Ramos (cell line): Measurements from ENCODE around the gene CD48.
"Not testable (repeated sequence)": the region's sequence is repeated elsewhere in the genome, so short reads cannot be mapped to it uniquely, and the experiment has no call there.

ENCODE experiments used
- in situ Hi-C: fragments of 300-500 bp; cut with MboI; formaldehyde crosslinking; loops from one replicate; pipeline ENCODE4 v1.14.3; 2022; ENCODE audit warnings: low sequenced_read_pairs; ENCODE audit not compliant: unreplicated experiment

Gene CD48

GRCh38 chr1:160717306-160717705, 5.7 kb upstream of the CD48 start:
- in situ Hi-C loops, result no loop called here

- in situ Hi-C loops, result no loop called here
Measured at GRCh38 chr1:160716013-160716412, 4.4 kb upstream of the CD48 start.

- in situ Hi-C loops, result not testable (repeated sequence)
Measured at GRCh38 chr1:160714034-160714648, 2.5 kb upstream of the CD48 start.

DNA sequence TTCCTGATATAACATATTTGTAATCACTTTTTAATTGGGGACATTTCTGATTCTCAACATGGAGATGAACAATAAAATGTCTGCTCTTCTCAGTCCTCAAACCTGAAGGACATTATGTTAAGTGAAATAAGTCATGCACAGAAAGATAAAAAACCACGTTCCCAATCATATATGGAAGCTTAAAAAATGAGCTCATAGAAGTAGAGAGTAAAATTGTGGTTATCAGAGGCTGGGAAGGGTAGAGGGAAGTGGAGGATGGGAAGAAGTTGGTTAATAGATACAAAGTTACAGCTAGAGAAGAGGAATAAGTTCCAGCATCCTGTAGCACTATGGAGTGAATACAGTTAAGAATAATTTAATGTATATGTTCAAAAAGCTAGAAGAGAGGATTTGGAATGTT, 1.5 kb upstream of the CD48 start:
- in situ Hi-C loops, result no loop called here

GRCh38 chr1:160712525-160713080, 981 bp upstream of the CD48 start:
- in situ Hi-C loops, result not testable (repeated sequence)

- in situ Hi-C loops, result no loop called here
Measured at GRCh38 chr1:160711276-160711601, 383 bp downstream of the CD48 start.

DNA sequence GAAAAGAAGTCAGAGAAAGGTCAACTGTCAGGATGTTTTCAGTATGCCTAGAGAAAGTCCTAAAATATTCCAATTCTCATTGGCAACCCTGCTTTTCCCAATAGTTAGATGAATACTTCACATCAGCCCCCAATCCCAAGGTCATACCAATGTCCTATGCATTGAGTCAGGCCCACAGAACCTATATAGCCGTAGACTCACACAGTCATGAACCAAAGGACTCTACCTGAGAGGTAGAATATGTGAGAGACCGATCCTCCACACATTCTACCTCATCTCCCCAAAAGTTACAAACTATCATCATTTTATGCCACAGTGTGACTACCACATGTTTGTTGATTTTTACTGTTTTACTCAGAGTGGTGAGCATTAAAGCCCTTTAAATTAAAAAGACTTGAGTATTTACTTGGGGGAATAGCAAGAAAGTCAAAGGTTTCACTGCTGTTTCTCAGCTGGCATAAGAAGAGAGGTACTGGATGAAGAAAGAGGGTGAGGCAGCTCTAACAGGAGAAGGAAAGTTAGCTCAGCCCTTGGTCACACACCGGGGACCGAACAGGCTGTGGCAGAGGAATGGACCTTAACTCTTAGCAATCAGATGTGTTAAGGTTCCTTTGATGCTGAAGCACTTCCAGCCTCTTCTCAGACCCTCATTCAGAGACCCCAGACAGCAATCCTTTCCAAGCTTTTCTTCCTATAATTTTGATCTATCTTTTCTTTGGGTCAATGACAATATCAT, 937 bp downstream of the CD48 start:
- in situ Hi-C loops, result no loop called here

DNA sequence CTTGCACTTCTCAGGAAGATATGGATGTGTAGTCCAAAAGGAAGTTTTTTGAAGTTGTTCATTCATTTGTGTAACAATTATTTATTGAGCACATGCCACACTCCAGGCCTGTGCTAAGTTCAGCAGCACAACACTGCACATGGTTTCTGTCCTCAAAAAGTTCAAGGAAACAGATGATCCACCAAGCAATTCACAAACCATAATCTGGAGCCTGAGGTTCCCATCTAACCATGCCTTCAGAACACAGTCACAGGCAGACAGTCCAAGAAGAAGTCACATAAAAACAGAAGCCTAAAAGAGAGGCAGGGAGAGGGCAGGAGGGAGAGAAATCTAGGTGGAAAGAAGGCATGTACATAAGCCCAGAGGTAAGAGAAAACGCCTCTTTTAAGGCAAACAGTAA, 1.9 kb downstream of the CD48 start:
- in situ Hi-C loops, result no loop called here

- in situ Hi-C loops, result no loop called here
Measured at GRCh38 chr1:160708801-160709200, 2.8 kb downstream of the CD48 start.

GRCh38 chr1:160708118-160708517, 3.5 kb downstream of the CD48 start:
- in situ Hi-C loops, result no loop called here

- in situ Hi-C loops, result no loop called here
Measured at GRCh38 chr1:160707236-160708064, 4.2 kb downstream of the CD48 start.

DNA sequence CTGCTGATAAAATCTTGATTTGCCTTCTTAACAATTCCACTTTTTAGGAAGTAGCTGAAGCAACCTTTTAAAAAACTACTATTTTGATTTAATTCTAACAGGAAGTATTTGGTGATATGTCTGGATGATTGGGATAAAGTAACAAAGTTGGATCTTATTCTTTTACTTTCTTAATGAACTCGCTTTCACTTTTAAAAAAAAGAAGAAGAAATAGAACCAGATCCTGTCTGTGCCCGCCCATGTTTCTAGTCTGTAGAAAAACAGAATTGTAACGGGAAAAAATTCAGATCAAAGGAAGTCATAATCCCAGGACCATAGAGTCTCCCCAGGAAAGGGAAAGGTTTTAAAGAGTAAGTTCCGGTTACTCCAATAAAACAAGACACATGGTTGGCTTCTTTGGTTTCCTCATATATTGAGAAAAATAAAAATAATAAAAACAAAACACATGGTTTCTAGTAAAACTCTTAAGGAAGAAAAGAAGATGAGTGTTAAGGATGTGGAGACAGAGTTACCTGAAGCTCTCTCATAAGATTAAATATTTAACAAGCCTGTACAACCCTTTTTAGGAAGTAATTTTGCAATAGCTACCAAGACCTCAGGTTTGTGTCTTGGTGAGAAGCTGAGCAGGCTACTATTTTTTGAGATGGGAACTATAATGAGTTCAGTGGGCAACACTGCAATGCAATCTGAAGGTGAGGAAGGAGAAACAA, 4.9 kb downstream of the CD48 start:
- in situ Hi-C loops, result no loop called here

DNA sequence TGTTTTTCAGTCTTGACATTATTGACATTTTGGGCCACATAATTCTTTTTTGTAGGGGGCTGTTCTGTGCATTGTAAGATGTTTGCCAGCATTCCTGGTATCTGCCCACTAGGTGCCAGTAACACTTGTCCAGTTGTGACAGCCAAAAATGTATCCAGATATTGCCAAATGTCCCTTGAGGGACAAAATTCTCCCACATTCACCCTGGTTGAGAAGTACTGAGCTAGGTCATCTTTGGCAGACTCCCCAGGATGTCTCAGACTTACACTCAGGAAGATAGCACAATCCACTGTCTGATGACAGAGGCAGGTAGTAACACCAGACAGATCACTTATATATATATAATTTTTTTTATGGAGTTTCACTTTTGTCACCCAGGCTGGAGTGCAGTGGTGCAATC, 5.9 kb downstream of the CD48 start:
- in situ Hi-C loops, result no loop called here

GRCh38 chr1:160705212-160705621, 6.4 kb downstream of the CD48 start:
- in situ Hi-C loops, result not testable (repeated sequence)

- in situ Hi-C loops, result no loop called here
Measured at GRCh38 chr1:160704250-160704649, 7.4 kb downstream of the CD48 start.

- in situ Hi-C loops, result no loop called here
Measured at GRCh38 chr1:160702100-160702499, 9.5 kb downstream of the CD48 start.

GRCh38 chr1:160692390-160692789, 19.2 kb downstream of the CD48 start:
- in situ Hi-C loops, result not testable (repeated sequence)

GRCh38 chr1:160685266-160685665, 26.4 kb downstream of the CD48 start:
- in situ Hi-C loops, result no loop called here

- in situ Hi-C loops, result loop anchor here (5.0 kb wide), 2 partner anchors 84 to 269 kb away; partner anchors contain the start of gene ITLN2
Measured at GRCh38 chr1:160682983-160683865, 28.4 kb downstream of the CD48 start.

- in situ Hi-C loops, result loop anchor here (5.0 kb wide), 2 partner anchors 85 to 270 kb away; partner anchors contain the start of gene ITLN2
Measured at GRCh38 chr1:160681891-160682140, 29.8 kb downstream of the CD48 start.
